IMR-90 (cell line): ENCODE measurements around the gene SEMA4D. TPM values are rescaled to one million over a fixed set of nuclear protein-coding genes. Genes with fewer than 3 reads are reported as not detected.

ENCODE experiments used
- ATAC-seq: fragments of 200-7000 bp; cut with Tn5 transposase; 2 replicates; pipeline ENCODE4 v1.9.1; 2020; ENCODE audit warnings: low read depth, mild to moderate bottlenecking, moderate library complexity
- BruUV-seq: library from RNA; stranded (reverse); fragments of 400-500 nt; replicated peaks from 2 replicates; lab custom pipeline; 2021; lab: Mats Ljungman, UMichigan
- CTCF ChIA-PET: fragments of 300-600 bp; formaldehyde crosslinking; extraction: SDS; loops from one replicate; lab custom pipeline; 2021; ENCODE audit warnings: antibody characterized with exemption; lab: Yijun Ruan, JAX
- POLR2A ChIA-PET: fragments of 300-600 bp; sonication (Branson Sonifier 250); formaldehyde crosslinking; loops from one replicate; lab custom pipeline; 2022; ENCODE audit warnings: antibody characterized with exemption; ENCODE audit not compliant: unreplicated experiment; lab: Charles Lee
- DNase-seq: peaks from one replicate; pipeline ENCODE4 v3.0.0; 2013
- H2AFZ ChIP-seq: replicated peaks from 2 replicates; pipeline ENCODE3; 2013; ENCODE audit warnings: low read length, mild to moderate bottlenecking; ENCODE audit not compliant: poor library complexity
- H2AK5ac ChIP-seq: 2 replicates; pipeline ENCODE4 v1.6.1; 2013; ENCODE audit warnings: low read depth, low read length, inconsistent platforms
- H2AK9ac ChIP-seq: replicated peaks from 2 replicates; pipeline ENCODE3; 2013; ENCODE audit warnings: mild to moderate bottlenecking, low read depth, low read length, moderate library complexity; ENCODE audit not compliant: poor library complexity
- H2BK120ac ChIP-seq: 2 replicates; pipeline ENCODE4 v1.6.1; 2013; ENCODE audit warnings: low read depth, low read length, inconsistent platforms
- H2BK15ac ChIP-seq: 3 replicates; pipeline ENCODE4 v1.6.1; 2013; ENCODE audit warnings: low read depth, low read length, inconsistent platforms
- H2BK20ac ChIP-seq: 2 replicates; pipeline ENCODE4 v1.6.1; 2013; ENCODE audit warnings: low read depth, mild to moderate bottlenecking, inconsistent platforms, low read length, moderate library complexity
- H2BK5ac ChIP-seq: 2 replicates; pipeline ENCODE4 v1.6.1; 2013; ENCODE audit warnings: mild to moderate bottlenecking, low read depth, low read length, inconsistent platforms; ENCODE audit not compliant: poor library complexity, severe bottlenecking
- H3K14ac ChIP-seq: replicated peaks from 2 replicates; pipeline ENCODE4 v1.6.1; 2013; ENCODE audit warnings: low read depth, low read length, inconsistent platforms
- H3K18ac ChIP-seq: 2 replicates; pipeline ENCODE4 v1.6.1; 2013; ENCODE audit warnings: low read depth, low read length, control low read depth
- H3K23ac ChIP-seq: 2 replicates; pipeline ENCODE4 v1.6.1; 2013; ENCODE audit warnings: low read depth, low read length, inconsistent platforms
- H3K27ac ChIP-seq: 2 replicates; pipeline ENCODE4 v1.5.1; 2013; ENCODE audit warnings: mild to moderate bottlenecking, control low read depth, low read length; ENCODE audit not compliant: insufficient read depth
- H3K27me3 ChIP-seq: 2 replicates; pipeline ENCODE4 v1.6.1; 2013; ENCODE audit warnings: low read length; ENCODE audit not compliant: control insufficient read depth, insufficient read depth
- H3K36me3 ChIP-seq: 2 replicates; pipeline ENCODE4 v1.6.1; 2013; ENCODE audit warnings: low read length, mixed read lengths; ENCODE audit not compliant: control insufficient read depth, insufficient read depth
- H3K4ac ChIP-seq: 2 replicates; pipeline ENCODE4 v1.6.1; 2013; ENCODE audit warnings: low read depth, low read length, inconsistent platforms
- H3K4me1 ChIP-seq: 2 replicates; pipeline ENCODE4 v1.6.1; 2013; ENCODE audit warnings: low read length, mixed read lengths; ENCODE audit not compliant: control insufficient read depth, insufficient read depth
- H3K4me2 ChIP-seq: 2 replicates; pipeline ENCODE4 v1.6.1; 2013; ENCODE audit warnings: low read depth, mild to moderate bottlenecking, control low read depth, low read length, moderate library complexity
- H3K4me3 ChIP-seq: 2 replicates; pipeline ENCODE4 v1.5.1; 2013; ENCODE audit warnings: low read depth, mild to moderate bottlenecking, control low read depth, low read length, moderate library complexity; ENCODE audit not compliant: insufficient read depth
- H3K56ac ChIP-seq: 2 replicates; pipeline ENCODE4 v1.6.1; 2013; ENCODE audit warnings: low read length, inconsistent platforms; ENCODE audit not compliant: insufficient read depth; ENCODE audit errors: extremely low read depth
- H3K79me1 ChIP-seq, 2 experiments: 2 replicates each; pipeline ENCODE4 v1.6.1; 2013; ENCODE audit warnings: low read length in 2 of 2, inconsistent platforms in 1 of 2, low read depth in 1 of 2
- H3K9ac ChIP-seq: 2 replicates; pipeline ENCODE4 v1.6.1; 2013; ENCODE audit warnings: low read depth, low read length, control low read depth
- H3K9me1 ChIP-seq: 2 replicates; pipeline ENCODE4 v1.6.1; 2013; ENCODE audit warnings: low read length, inconsistent platforms; ENCODE audit not compliant: insufficient read depth
- H3K9me3 ChIP-seq: 2 replicates; pipeline ENCODE4 v1.6.1; 2013; ENCODE audit warnings: low read length; ENCODE audit not compliant: control insufficient read depth, insufficient read depth
- H4K20me1 ChIP-seq: 2 replicates; pipeline ENCODE4 v1.6.1; 2013; ENCODE audit warnings: low read length, inconsistent platforms; ENCODE audit not compliant: insufficient read depth
- H4K5ac ChIP-seq: 2 replicates; pipeline ENCODE4 v1.6.1; 2013; ENCODE audit warnings: mild to moderate bottlenecking, low read depth, low read length, control low read depth
- H4K8ac ChIP-seq, 2 experiments: 2 replicates each; pipeline ENCODE4 v1.6.1; 2013; ENCODE audit warnings: low read depth in 2 of 2, low read length in 2 of 2, control low read depth in 1 of 2, inconsistent platforms in 1 of 2
- H4K91ac ChIP-seq: 2 replicates; pipeline ENCODE4 v1.6.1; 2013; ENCODE audit warnings: low read depth, low read length, inconsistent platforms; ENCODE audit not compliant: insufficient read depth
- BHLHE40 ChIP-seq: fragments of 150-350 bp; IDR thresholded peaks from 2 replicates; pipeline ENCODE4 v1.6.1; 2016; ENCODE audit warnings: mild to moderate bottlenecking, low read depth, low read length
- CHD1 ChIP-seq: IDR thresholded peaks from 2 replicates; pipeline ENCODE4 v1.6.1; 2012; ENCODE audit warnings: low read depth, low read length, improper control_type of control experiment
- CTCF ChIP-seq: conservative IDR thresholded peaks from 2 replicates; pipeline ENCODE4 v1.5.1; 2012; ENCODE audit warnings: mild to moderate bottlenecking, low read depth, low read length, improper control_type of control experiment
- ELK1 ChIP-seq: fragments of 150-350 bp; IDR thresholded peaks from 2 replicates; pipeline ENCODE4 v1.6.1; 2016; ENCODE audit warnings: low read depth, mild to moderate bottlenecking, low read length, moderate library complexity, borderline replicate concordance
- FOS ChIP-seq: fragments of 150-350 bp; IDR thresholded peaks from 2 replicates; pipeline ENCODE4 v1.6.1; 2016; ENCODE audit warnings: low read depth, low read length
- MAFK ChIP-seq: IDR thresholded peaks from 2 replicates; pipeline ENCODE4 v1.6.1; 2012; ENCODE audit warnings: low read depth, low read length, improper control_type of control experiment
- MAZ ChIP-seq: IDR thresholded peaks from 2 replicates; pipeline ENCODE4 v1.6.1; 2012; ENCODE audit warnings: low read depth, mild to moderate bottlenecking, low read length, improper control_type of control experiment, moderate library complexity, borderline replicate concordance
- MXI1 ChIP-seq: IDR thresholded peaks from 2 replicates; pipeline ENCODE4 v1.6.1; 2012; ENCODE audit warnings: low read depth, mild to moderate bottlenecking, low read length, moderate library complexity, borderline replicate concordance
- NFE2L2 ChIP-seq: fragments of 150-350 bp; IDR thresholded peaks from 2 replicates; pipeline ENCODE4 v1.6.1; 2016; ENCODE audit warnings: low read depth, mild to moderate bottlenecking, low read length
- RAD21 ChIP-seq: IDR thresholded peaks from 2 replicates; pipeline ENCODE4 v1.6.1; 2012; ENCODE audit warnings: low read length, improper control_type of control experiment
- RCOR1 ChIP-seq: IDR thresholded peaks from 2 replicates; pipeline ENCODE4 v1.6.1; 2012; ENCODE audit warnings: mild to moderate bottlenecking, low read length, improper control_type of control experiment; ENCODE audit not compliant: insufficient replicate concordance
- RFX5 ChIP-seq: IDR thresholded peaks from 2 replicates; pipeline ENCODE4 v1.8.0; 2012; ENCODE audit warnings: low read depth, mild to moderate bottlenecking, low read length, moderate library complexity
- SMC3 ChIP-seq: fragments of 150-350 bp; IDR thresholded peaks from 2 replicates; pipeline ENCODE4 v1.6.1; 2016; ENCODE audit warnings: low read depth, mild to moderate bottlenecking, antibody characterized with exemption, low read length, moderate library complexity
- WGBS, 2 experiments: methylation state at CpG; one replicate each; pipeline versions ENCODE4 v1.1.5 to v1.1.7; 2013; ENCODE audit warnings: missing lambda C conversion rate in 2 of 2; ENCODE audit not compliant: insufficient read length in 1 of 2; ENCODE audit errors: extremely low coverage in 2 of 2; 5-methylcytosine and 5-hydroxymethylcytosine counted together
- dilution Hi-C: fragments of 300-500 bp; cut with HindIII; formaldehyde crosslinking; loops from one replicate; pipeline ENCODE4 v1.14.3; 2018; ENCODE audit warnings: low sequenced_read_pairs; ENCODE audit not compliant: unreplicated experiment
- in situ Hi-C: fragments of 300-500 bp; cut with MboI; formaldehyde crosslinking; loops from 3 replicates; pipeline ENCODE4 v1.14.3; 2019; ENCODE audit warnings: low sequenced_read_pairs, inconsistent platforms, mixed read lengths
- intact Hi-C: fragments of 100-400 bp; cut with micrococcal nuclease; formaldehyde crosslinking; loops from 2 replicates; pipeline ENCODE4 v1.10.0; 2022
- polyA plus RNA-seq, 3 experiments: library from polyadenylated mRNA; depleted of rRNA; stranded (reverse); fragments of >200 nt; gene quantifications; 2 replicates each; pipeline ENCODE4 v1.2.3, GENCODE V29; 2012; ENCODE audit warnings: low replicate concordance in 1 of 3
- total RNA-seq: library from RNA; depleted of rRNA; stranded (reverse); fragments of >200 nt; gene quantifications from 2 replicates; pipeline ENCODE4 v1.2.3, GENCODE V29; 2012
- TF ChIP-seq, protein P1 (sequence below): fragments of 150-350 bp; IDR thresholded peaks from 2 replicates; pipeline ENCODE4 v1.6.1; 2017; ENCODE audit warnings: mild to moderate bottlenecking, antibody characterized with exemption, low read length, low read depth

SEMA4D gene
- total and polyA plus RNA-seq, 2 of the 4 experiments (the other 2 are of a cell fraction) = 0.90 to 1.5 TPM

- TF ChIP-seq CTCF (no peak), CHD1 (no peak), FOS (no peak), RCOR1 (no peak), MXI1 (no peak), SMC3 (no peak), RFX5 (no peak), MAFK (no peak), BHLHE40 (no peak), MAZ (no peak), ELK1 (no peak), RAD21 (no peak), NFE2L2 (no peak)
- TF ChIP-seq, protein P1, sequence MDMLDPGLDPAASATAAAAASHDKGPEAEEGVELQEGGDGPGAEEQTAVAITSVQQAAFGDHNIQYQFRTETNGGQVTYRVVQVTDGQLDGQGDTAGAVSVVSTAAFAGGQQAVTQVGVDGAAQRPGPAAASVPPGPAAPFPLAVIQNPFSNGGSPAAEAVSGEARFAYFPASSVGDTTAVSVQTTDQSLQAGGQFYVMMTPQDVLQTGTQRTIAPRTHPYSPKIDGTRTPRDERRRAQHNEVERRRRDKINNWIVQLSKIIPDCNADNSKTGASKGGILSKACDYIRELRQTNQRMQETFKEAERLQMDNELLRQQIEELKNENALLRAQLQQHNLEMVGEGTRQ = no peak
- H3K4me1 ChIP-seq = no peaks in the 10 kb centered on the region
- BruUV-seq = no TSS peak
- H3K79me1 ChIP-seq = no peaks in the 10 kb centered on the region
- H4K91ac ChIP-seq = no peak overlapping the region
- POLR2A ChIA-PET = no interaction called here
- dilution Hi-C loops = no loop called here
- CTCF ChIA-PET = no interaction called here
- H2BK20ac ChIP-seq = no peak overlapping the region
- H3K4me2 ChIP-seq = no peak overlapping the region
- no CpG with 5 or more reads among the region's 3 CpGs for WGBS, 2 experiments
- no peak overlapping the region for H2AK9ac ChIP-seq
- no peak overlapping the region for H4K8ac ChIP-seq
- no peak overlapping the region for H3K14ac ChIP-seq
- H3K9ac ChIP-seq = no peak overlapping the region
- no peak overlapping the region for H3K18ac ChIP-seq
- DNase-seq = no peak
- H2BK5ac ChIP-seq = no peak overlapping the region
- no peak overlapping the region for H2BK120ac ChIP-seq
- H4K5ac ChIP-seq = no peak overlapping the region
- H3K4ac ChIP-seq = no peak overlapping the region
- H3K36me3 ChIP-seq = peaks cover 15% of the 10 kb centered on the region
- H2AFZ ChIP-seq = no peak overlapping the region
- H3K27ac ChIP-seq = no peak overlapping the region
- H2AK5ac ChIP-seq = no peak overlapping the region
- intact Hi-C loops = no loop called here
- in situ Hi-C loops = no loop called here
- ATAC-seq = no peak
- H3K4me3 ChIP-seq = no peak overlapping the region
- no peaks in the 10 kb centered on the region for H3K9me3 ChIP-seq
- no peak overlapping the region for H2BK15ac ChIP-seq
- H3K56ac ChIP-seq = no peak overlapping the region
- H3K23ac ChIP-seq = no peak overlapping the region
- H3K27me3 ChIP-seq = no peaks in the 10 kb centered on the region
- peaks cover 12% of the 10 kb centered on the region for H3K9me1 ChIP-seq
- no peaks in the 10 kb centered on the region for H4K20me1 ChIP-seq
Measured at GRCh38 chr9:89366711-89367110, 131.2 kb downstream of the SEMA4D start.
